Neuronal stem cell (in vitro differentiated cells): ENCODE data around the gene PLEKHN1.

ENCODE experiments used
- DNase-seq: peaks from one replicate; pipeline ENCODE4 v3.0.0-alpha.2; 2013; ENCODE audit warnings: low spot score
- H2AFZ ChIP-seq: one replicate; pipeline ENCODE4 v1.6.1; 2013; ENCODE audit warnings: mild to moderate bottlenecking, low read length, inconsistent platforms
- H2AK5ac ChIP-seq: 2 replicates; pipeline ENCODE4 v1.6.1; 2013; ENCODE audit warnings: low read depth, mild to moderate bottlenecking, inconsistent platforms, low read length, moderate library complexity, mixed read lengths
- H2BK120ac ChIP-seq: 2 replicates; pipeline ENCODE4 v1.6.1; 2013; ENCODE audit warnings: low read depth, mild to moderate bottlenecking, inconsistent platforms, low read length, moderate library complexity, mixed read lengths
- H2BK12ac ChIP-seq: one replicate; pipeline ENCODE4 v1.6.1; 2013; ENCODE audit warnings: low read length, inconsistent platforms
- H2BK15ac ChIP-seq: 2 replicates; pipeline ENCODE4 v1.6.1; 2013; ENCODE audit warnings: mild to moderate bottlenecking, low read length, inconsistent platforms, mixed read lengths
- H2BK5ac ChIP-seq: one replicate; pipeline ENCODE4 v1.6.1; 2013; ENCODE audit warnings: inconsistent platforms, mild to moderate bottlenecking, low read length, moderate library complexity
- H3K14ac ChIP-seq: one replicate; pipeline ENCODE4 v1.6.1; 2013; ENCODE audit warnings: low read length, inconsistent platforms
- H3K18ac ChIP-seq: 2 replicates; pipeline ENCODE4 v1.6.1; 2013; ENCODE audit warnings: low read length, inconsistent platforms
- H3K23ac ChIP-seq: 2 replicates; pipeline ENCODE4 v1.6.1; 2013; ENCODE audit warnings: low read depth, mild to moderate bottlenecking, mixed read lengths, low read length, inconsistent platforms; ENCODE audit not compliant: poor library complexity
- H3K27ac ChIP-seq: replicated peaks from 3 replicates; pipeline ENCODE4 v1.5.1; 2013; ENCODE audit warnings: low read length, inconsistent platforms
- H3K27me3 ChIP-seq, 3 experiments: 2 replicates each; pipeline ENCODE4 v1.6.1; 2013; ENCODE audit warnings: low read length in 3 of 3, mild to moderate bottlenecking in 2 of 3, inconsistent platforms in 1 of 3, low read depth in 1 of 3, mixed read lengths in 1 of 3, moderate library complexity in 1 of 3; ENCODE audit not compliant: control insufficient read depth in 3 of 3, insufficient read depth in 3 of 3
- H3K36me3 ChIP-seq, 2 donors: replicated peaks in 1 of 2; 2 replicates each; pipeline ENCODE4 v1.6.1; 2013; ENCODE audit warnings: low read length in 2 of 2; ENCODE audit not compliant: control insufficient read depth in 2 of 2, insufficient read depth in 2 of 2
- H3K4ac ChIP-seq: 2 replicates; pipeline ENCODE4 v1.6.1; 2013; ENCODE audit warnings: inconsistent platforms, mild to moderate bottlenecking, low read length, moderate library complexity
- H3K4me1 ChIP-seq, 2 donors: 1 replicate in 1 of 2; 2 replicates in 1 of 2; pipeline ENCODE4 v1.6.1; 2013; ENCODE audit warnings: low read length in 2 of 2, low read depth in 1 of 2; ENCODE audit not compliant: control insufficient read depth in 2 of 2, insufficient read depth in 1 of 2
- H3K4me2 ChIP-seq: one replicate; pipeline ENCODE4 v1.6.1; 2013; ENCODE audit warnings: mild to moderate bottlenecking, low read length, inconsistent platforms; ENCODE audit not compliant: insufficient read depth, poor library complexity, severe bottlenecking
- H3K4me3 ChIP-seq, 2 donors: 2 replicates each; pipeline ENCODE4 v1.5.1; 2013; ENCODE audit warnings: low read length in 2 of 2, mild to moderate bottlenecking in 2 of 2, inconsistent platforms in 1 of 2, moderate library complexity in 1 of 2
- H3K79me1 ChIP-seq: one replicate; pipeline ENCODE4 v1.6.1; 2013; ENCODE audit warnings: low read depth, mild to moderate bottlenecking, inconsistent platforms, low read length, moderate library complexity
- H3K9ac ChIP-seq: one replicate; pipeline ENCODE4 v1.6.1; 2013; ENCODE audit warnings: mild to moderate bottlenecking, low read depth, low read length, inconsistent platforms; ENCODE audit not compliant: poor library complexity
- H3K9me3 ChIP-seq, 2 donors: replicated peaks in 1 of 2; 2 replicates each; pipeline versions ENCODE3 to v1.6.1; 2013; ENCODE audit warnings: low read length in 2 of 2, mild to moderate bottlenecking in 2 of 2, inconsistent platforms in 1 of 2, low read depth in 1 of 2, mixed read lengths in 1 of 2, moderate library complexity in 1 of 2; ENCODE audit not compliant: control insufficient read depth in 2 of 2, insufficient read depth in 1 of 2
- H4K8ac ChIP-seq: one replicate; pipeline ENCODE4 v1.6.1; 2013; ENCODE audit warnings: low read depth, mild to moderate bottlenecking, inconsistent platforms, low read length, moderate library complexity
- H4K91ac ChIP-seq: one replicate; pipeline ENCODE4 v1.6.1; 2013; ENCODE audit warnings: low read length, low read depth, mild to moderate bottlenecking, inconsistent platforms; ENCODE audit not compliant: poor library complexity
- WGBS, 2 donors: extraction: QIAGEN DNeasy Blood & Tissue Kit; methylation state at CpG; one replicate each; pipeline ENCODE4 v1.1.7; 2013; ENCODE audit warnings: missing lambda C conversion rate in 2 of 2, mixed read lengths in 1 of 2; ENCODE audit not compliant: insufficient read length in 2 of 2, insufficient replicate concordance in 1 of 2; ENCODE audit errors: extremely low coverage in 2 of 2; 5-methylcytosine and 5-hydroxymethylcytosine counted together

PLEKHN1 gene

DNA sequence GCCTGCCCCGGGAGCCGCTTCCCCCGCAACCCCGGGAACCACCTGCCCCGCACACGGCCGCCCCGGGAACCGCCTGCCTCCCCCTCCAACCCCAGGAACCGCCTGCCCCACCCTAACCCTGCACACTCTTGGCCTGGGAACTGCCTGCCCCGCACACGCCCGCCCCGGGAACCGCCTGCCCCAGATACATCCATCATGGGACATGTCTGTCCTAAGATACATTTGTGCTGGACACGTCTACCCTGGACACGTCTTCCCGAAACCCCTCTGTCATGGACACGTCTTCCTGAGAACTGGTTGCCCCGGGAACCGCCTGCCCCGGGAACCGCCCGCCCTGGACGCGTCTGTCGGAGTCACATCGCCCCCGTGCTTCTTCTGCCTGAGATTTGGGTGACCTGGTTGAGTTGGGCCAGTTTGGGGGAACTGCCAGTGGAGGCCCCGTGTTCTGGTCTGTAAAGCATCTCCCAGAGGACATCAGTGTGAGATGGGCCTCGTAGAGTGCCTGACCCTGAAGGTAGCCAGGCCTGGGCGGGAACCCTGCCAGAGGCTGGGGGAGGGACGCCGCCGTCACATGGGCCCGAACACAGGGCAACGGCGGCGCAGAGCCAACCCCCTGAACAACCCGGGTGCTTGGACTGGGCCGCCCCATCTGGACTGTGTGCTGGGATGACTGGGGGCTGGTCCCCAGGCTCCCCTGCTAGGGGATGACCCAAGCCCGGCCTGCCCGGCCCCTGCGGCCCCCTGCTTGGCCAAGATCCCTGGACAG, 12.0 kb downstream of the PLEKHN1 start:
- peaks cover 0 to 70% (median 13%) of the 10 kb centered on the region in 3 experiments for H3K27me3 ChIP-seq

DNA sequence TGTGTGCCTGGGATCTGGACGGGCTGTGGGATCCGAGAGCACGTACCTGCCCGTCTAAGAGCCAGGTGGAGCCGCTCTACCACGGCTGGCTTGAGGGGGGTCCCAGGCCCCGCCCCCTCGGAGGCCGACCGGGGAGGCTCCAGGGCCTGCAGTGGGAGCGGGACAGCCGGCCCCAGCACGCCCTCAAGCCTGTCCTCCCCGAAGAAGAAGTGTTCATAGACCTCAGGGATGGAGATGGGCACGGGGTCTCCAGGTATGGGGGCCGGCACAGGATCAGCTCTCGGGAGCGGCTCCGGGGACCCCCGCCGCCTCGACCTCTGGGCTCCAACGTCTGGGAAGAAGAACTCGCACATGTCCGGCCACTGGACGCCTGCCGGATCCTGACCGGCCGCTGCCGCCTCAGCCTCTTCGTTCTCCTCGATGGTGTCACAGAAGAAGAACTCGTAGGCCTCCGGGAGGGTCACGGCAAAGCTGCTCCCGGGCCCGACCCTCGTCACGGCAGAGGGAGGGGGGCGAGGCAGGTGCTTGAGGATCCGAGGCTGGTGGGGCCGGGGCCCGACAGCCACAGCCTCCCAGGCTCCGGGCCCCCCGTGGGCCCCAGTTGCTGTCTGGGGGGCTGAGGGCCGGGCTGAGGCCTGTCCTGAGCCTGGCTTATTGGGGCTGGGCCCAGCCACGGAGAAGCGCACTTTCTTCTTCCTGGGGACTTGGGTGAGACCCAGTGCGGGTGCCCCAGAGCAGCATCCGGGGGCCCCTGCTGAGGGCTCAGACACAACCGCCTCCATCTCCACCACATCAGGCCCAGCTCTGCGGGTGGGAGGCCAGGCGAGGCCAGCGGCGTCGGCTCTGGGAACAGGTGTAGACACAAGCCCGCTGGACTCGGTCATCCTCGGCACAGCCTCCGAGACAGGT, 12.8 kb downstream of the PLEKHN1 start:
- Histone ChIP-seq H3K4me1 (peaks cover 0 to 1% of the 10 kb centered on the region in 2 donors), H3K4ac (no peak overlapping the region), H2BK15ac (no peak overlapping the region), H3K36me3 (no peaks in the 10 kb centered on the region), H2AK5ac (peak overlapping the region; percentile 28), H3K4me2 (no peak overlapping the region), H3K27me3 (peaks cover 0 to 68% (median 13%) of the 10 kb centered on the region in 3 experiments), H3K14ac (peak overlapping the region; percentile 21), H3K4me3 (no peak overlapping the region), H2BK12ac (no peak overlapping the region), H3K9me3 (no peaks in the 10 kb centered on the region), H2BK5ac (no peak overlapping the region), H3K27ac (no peak overlapping the region), H2BK120ac (no peak overlapping the region), H3K79me1 (no peaks in the 10 kb centered on the region), H4K91ac (no peak overlapping the region), H3K23ac (peak overlapping the region; percentile 50), H4K8ac (no peak overlapping the region), H3K18ac (no peak overlapping the region), H2AFZ (no peak overlapping the region), H3K9ac (no peak overlapping the region)
- no CpG with 5 or more reads among the region's 60 CpGs for WGBS, 2 donors
- no peak for DNase-seq

More for the DNA sequence above, 12.0 kb downstream of the PLEKHN1 start:
- H3K23ac ChIP-seq = peak overlapping the region; percentile 80
- H3K79me1 ChIP-seq = no peaks in the 10 kb centered on the region
- no peak overlapping the region for H4K8ac ChIP-seq
- no peak for DNase-seq
- peak overlapping the region; percentile 64 for H2BK15ac ChIP-seq
- H3K18ac ChIP-seq = no peak overlapping the region
- H3K4me1 ChIP-seq = peaks cover 1 to 4% of the 10 kb centered on the region in 2 donors
- H3K4me2 ChIP-seq = no peak overlapping the region
- H2BK5ac ChIP-seq = no peak overlapping the region
- H2AK5ac ChIP-seq = peak overlapping the region; percentile 52
- no CpG with 5 or more reads among the region's 44 CpGs for WGBS, 2 donors
- no peak overlapping the region for H2BK12ac ChIP-seq
- no peak overlapping the region for H4K91ac ChIP-seq
- H3K36me3 ChIP-seq = no peaks in the 10 kb centered on the region
- no peak overlapping the region for H3K4ac ChIP-seq
- no peak overlapping the region for H3K4me3 ChIP-seq
- no peak overlapping the region for H2AFZ ChIP-seq
- no peak overlapping the region for H3K27ac ChIP-seq
- no peak overlapping the region for H3K9ac ChIP-seq
- no peak overlapping the region for H2BK120ac ChIP-seq
- H3K14ac ChIP-seq = peak overlapping the region; percentile 21
- H3K9me3 ChIP-seq = no peaks in the 10 kb centered on the region

DNA sequence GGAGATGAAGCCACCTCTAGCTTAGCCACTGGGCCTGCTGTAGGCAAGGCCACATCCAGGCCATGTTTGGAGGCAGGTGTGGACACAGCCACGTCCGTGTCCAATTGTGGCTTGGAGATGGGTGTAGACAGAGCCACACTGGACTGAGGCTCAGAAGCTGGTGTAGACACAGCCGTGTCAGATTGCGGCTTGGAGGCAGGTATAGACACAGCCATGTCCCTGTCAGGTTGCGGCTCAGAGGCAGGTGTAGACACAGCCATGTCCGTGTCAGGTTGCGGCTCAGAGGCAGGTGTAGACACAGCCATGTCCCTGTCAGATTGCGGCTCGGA, 13.4 kb downstream of the PLEKHN1 start:
- no CpG with 5 or more reads among the region's 9 CpGs for WGBS, 2 donors
- H3K9me3 ChIP-seq = no peaks in the 10 kb centered on the region
- H3K4me2 ChIP-seq = no peak overlapping the region
- no peak overlapping the region for H3K4ac ChIP-seq
- H3K79me1 ChIP-seq = no peaks in the 10 kb centered on the region
- no peak overlapping the region for H4K91ac ChIP-seq
- H3K23ac ChIP-seq = peak overlapping the region; percentile 50
- H2BK120ac ChIP-seq = no peak overlapping the region
- no peak overlapping the region for H2BK12ac ChIP-seq
- H3K9ac ChIP-seq = no peak overlapping the region
- DNase-seq = no peak
- no peak overlapping the region for H2BK15ac ChIP-seq
- H3K4me3 ChIP-seq = peak overlapping the region in 1 of 2 donors; percentile 48
- H2AK5ac ChIP-seq = no peak overlapping the region
- peak overlapping the region; percentile 27 for H3K14ac ChIP-seq
- peaks cover 0 to 1% of the 10 kb centered on the region in 2 donors for H3K4me1 ChIP-seq
- H3K27ac ChIP-seq = no peak overlapping the region
- no peak overlapping the region for H2BK5ac ChIP-seq
- no peak overlapping the region for H4K8ac ChIP-seq
- peaks cover 0 to 62% (median 10%) of the 10 kb centered on the region in 3 experiments for H3K27me3 ChIP-seq
- no peak overlapping the region for H3K18ac ChIP-seq
- no peaks in the 10 kb centered on the region for H3K36me3 ChIP-seq
- no peak overlapping the region for H2AFZ ChIP-seq

DNA sequence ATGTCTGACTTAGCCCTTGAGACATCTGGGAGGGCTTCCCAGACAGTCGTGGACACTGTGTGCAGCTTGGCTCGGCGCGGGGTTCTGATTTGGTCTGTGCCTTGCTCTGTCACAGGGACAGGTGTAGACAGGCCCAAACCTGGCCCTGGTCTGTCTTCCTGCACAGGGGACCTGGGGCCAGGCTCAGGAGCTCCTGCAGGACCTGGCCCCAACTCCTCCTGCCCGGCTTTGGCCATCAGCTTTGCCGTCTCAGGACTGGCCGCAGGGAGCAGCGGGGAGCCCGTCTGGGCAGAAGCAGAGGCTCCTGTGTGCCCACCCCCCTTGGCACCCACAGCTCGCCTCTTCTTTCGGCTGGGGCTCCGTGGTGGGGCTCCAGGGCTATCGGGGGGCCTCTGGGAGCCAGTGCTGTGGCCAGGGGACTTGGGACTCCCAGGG, 13.9 kb downstream of the PLEKHN1 start:
- no peak overlapping the region for H2BK12ac ChIP-seq
- H2BK15ac ChIP-seq = peak overlapping the region; percentile 67
- H4K8ac ChIP-seq = no peak overlapping the region
- H3K4me3 ChIP-seq = no peak overlapping the region
- peak overlapping the region; percentile 84 for H2AK5ac ChIP-seq
- no peaks in the 10 kb centered on the region for H3K36me3 ChIP-seq
- H3K9ac ChIP-seq = no peak overlapping the region
- no peak overlapping the region for H3K14ac ChIP-seq
- no peak overlapping the region for H3K27ac ChIP-seq
- H3K23ac ChIP-seq = peak overlapping the region; percentile 50
- H3K4ac ChIP-seq = no peak overlapping the region
- H3K18ac ChIP-seq = no peak overlapping the region
- peaks cover 0 to 1% of the 10 kb centered on the region in 2 donors for H3K4me1 ChIP-seq
- no peak overlapping the region for H2BK120ac ChIP-seq
- H2BK5ac ChIP-seq = no peak overlapping the region
- no peaks in the 10 kb centered on the region for H3K79me1 ChIP-seq
- H4K91ac ChIP-seq = no peak overlapping the region
- WGBS, 2 donors = no CpG with 5 or more reads among the region's 13 CpGs
- no peak for DNase-seq
- H2AFZ ChIP-seq = no peak overlapping the region
- H3K27me3 ChIP-seq = peaks cover 0 to 60% (median 8%) of the 10 kb centered on the region in 3 experiments
- H3K4me2 ChIP-seq = no peak overlapping the region
- no peaks in the 10 kb centered on the region for H3K9me3 ChIP-seq
